ENCODE results near the gene SPATS2L. TPM values are rescaled to one million over a fixed set of nuclear protein-coding genes. Genes with fewer than 3 reads are reported as not detected.

SPATS2L gene
- polyA plus RNA-seq, 1 of the 3 experiments (the other 2 are of a cell fraction) = 86.8 TPM

DNA sequence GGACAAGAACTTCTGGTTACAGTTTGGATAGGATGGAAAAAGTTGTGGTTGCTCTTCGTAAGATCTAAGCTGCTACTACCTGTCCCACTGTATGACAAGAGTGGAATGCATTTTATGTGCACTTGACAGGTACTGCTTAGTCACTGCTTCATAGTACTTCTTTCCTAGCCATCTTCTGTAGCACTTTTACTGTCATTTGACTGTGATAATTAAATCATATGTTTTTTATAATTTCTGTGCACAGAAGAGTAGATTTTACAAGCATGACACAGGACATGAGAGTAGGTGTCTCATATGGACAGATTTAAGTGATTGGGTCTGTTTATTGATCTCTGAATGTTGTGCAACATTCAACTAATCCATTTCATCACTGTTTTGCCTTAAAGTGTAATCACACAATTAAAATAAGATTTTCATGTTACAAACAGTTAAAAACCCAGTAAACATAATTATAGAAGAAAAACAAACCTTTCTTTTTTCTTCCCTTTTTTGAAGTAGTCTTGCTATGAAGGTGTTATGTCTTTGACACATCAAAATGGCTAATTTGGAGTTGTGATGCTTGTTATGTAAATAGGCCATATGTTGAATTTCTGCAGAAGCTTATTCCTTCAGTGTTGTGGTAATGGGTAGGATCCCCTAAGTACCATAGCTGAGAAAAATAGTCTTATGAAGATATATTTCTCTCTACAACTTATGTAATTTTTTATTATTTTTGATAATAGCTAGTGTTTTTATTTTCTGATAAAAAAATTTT, 3.0 kb downstream of the SPATS2L start (continued):
- TF ChIP-seq, protein P1, sequence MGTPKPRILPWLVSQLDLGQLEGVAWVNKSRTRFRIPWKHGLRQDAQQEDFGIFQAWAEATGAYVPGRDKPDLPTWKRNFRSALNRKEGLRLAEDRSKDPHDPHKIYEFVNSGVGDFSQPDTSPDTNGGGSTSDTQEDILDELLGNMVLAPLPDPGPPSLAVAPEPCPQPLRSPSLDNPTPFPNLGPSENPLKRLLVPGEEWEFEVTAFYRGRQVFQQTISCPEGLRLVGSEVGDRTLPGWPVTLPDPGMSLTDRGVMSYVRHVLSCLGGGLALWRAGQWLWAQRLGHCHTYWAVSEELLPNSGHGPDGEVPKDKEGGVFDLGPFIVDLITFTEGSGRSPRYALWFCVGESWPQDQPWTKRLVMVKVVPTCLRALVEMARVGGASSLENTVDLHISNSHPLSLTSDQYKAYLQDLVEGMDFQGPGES (IDR thresholded peaks at IDR 0.05; ENCODE audit: low read depth, low read length) = no peak
- TF ChIP-seq FOXJ3 (CRISPR knock-in tag; IDR thresholded peaks at IDR 0.05) (no peak), FOXM1 (IDR thresholded peaks at IDR 0.05; ENCODE audit: low read depth) (no peak)
- TF ChIP-seq, protein P2, sequence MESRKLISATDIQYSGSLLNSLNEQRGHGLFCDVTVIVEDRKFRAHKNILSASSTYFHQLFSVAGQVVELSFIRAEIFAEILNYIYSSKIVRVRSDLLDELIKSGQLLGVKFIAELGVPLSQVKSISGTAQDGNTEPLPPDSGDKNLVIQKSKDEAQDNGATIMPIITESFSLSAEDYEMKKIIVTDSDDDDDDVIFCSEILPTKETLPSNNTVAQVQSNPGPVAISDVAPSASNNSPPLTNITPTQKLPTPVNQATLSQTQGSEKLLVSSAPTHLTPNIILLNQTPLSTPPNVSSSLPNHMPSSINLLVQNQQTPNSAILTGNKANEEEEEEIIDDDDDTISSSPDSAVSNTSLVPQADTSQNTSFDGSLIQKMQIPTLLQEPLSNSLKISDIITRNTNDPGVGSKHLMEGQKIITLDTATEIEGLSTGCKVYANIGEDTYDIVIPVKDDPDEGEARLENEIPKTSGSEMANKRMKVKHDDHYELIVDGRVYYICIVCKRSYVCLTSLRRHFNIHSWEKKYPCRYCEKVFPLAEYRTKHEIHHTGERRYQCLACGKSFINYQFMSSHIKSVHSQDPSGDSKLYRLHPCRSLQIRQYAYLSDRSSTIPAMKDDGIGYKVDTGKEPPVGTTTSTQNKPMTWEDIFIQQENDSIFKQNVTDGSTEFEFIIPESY (IDR thresholded peaks at IDR 0.05; ENCODE audit: borderline replicate concordance, low read depth) = no peak
- TF ChIP-seq, protein P3, sequence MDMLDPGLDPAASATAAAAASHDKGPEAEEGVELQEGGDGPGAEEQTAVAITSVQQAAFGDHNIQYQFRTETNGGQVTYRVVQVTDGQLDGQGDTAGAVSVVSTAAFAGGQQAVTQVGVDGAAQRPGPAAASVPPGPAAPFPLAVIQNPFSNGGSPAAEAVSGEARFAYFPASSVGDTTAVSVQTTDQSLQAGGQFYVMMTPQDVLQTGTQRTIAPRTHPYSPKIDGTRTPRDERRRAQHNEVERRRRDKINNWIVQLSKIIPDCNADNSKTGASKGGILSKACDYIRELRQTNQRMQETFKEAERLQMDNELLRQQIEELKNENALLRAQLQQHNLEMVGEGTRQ (IDR thresholded peaks at IDR 0.05; ENCODE audit: borderline replicate concordance, low read depth, low read length) = no peak

DNA sequence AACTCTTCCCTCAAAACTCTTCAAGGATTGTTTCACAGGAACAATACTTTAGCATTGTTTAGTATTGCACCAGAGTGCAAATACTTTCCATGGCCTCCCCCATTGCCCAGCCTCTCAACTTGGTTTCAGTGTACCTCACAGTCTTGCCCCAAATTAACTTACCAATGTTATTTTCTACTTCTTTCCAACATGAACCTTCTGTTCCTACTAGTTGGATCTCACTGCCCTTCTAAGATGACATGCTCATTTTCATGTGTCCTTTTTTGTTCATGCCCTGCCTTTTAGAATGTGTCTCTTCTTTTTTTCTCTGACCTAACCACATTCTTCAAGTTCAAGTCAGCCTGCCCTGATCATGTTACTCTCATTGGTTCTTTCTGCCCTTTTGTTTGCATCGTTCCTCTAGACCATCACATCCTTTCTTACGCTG, 4.1 kb downstream of the SPATS2L start:
- CTCF ChIA-PET = interaction anchor here (1.6 to 2.0 kb wide), 2 partner anchors 171 to 331 kb away, joined by 4 to 10 read pairs; no protein-coding TSS in a partner anchor
- H3K4me3 ChIP-seq (ENCODE audit: low read depth in 2 of 2, low read length in 1 of 2) = no peak overlapping the region
- DNase-seq = no peak

More for the DNA sequence above, 4.1 kb downstream of the SPATS2L start:
- Histone ChIP-seq H3K27me3 (ENCODE audit: insufficient read depth) (no peaks in the 10 kb centered on the region), H3K9ac (no peak overlapping the region), H2AFZ (ENCODE audit: low read depth) (no peak overlapping the region), H3K9me3 (no peaks in the 10 kb centered on the region), H4K20me1 (ENCODE audit: insufficient read depth) (peaks cover 40% of the 10 kb centered on the region), H3K36me3 (replicated peaks in 1 of 2; ENCODE audit: control insufficient read depth in 1 of 2, insufficient read depth in 2 of 2, low read length in 1 of 2) (no peaks in the 10 kb centered on the region), H3K4me1 (ENCODE audit: control insufficient read depth in 1 of 2, insufficient read depth in 2 of 2, low read depth in 1 of 2, low read length in 1 of 2) (peaks cover 11 to 13% of the 10 kb centered on the region in 2 experiments), H3K4me2 (0 out of 2 replicates have a peak overlapping the region, but pooled peaks have one; percentile 63), H3K79me2 (ENCODE audit: insufficient read depth) (peaks cover 91% of the 10 kb centered on the region), H3K27ac (ENCODE audit: low read depth in 2 of 2, low read length in 1 of 2) (peak overlapping the region in 1 of 2 experiments; percentile 38; a peak in 3 of 4 replicates), H3K9me2 (no peaks in the 10 kb centered on the region), H3F3A (replicated peaks; ENCODE audit: insufficient read depth) (peaks cover 17% of the 10 kb centered on the region)
- no peak for TF ChIP-seq JUND (IDR thresholded peaks at IDR 0.05)
- TF ChIP-seq, protein P4, sequence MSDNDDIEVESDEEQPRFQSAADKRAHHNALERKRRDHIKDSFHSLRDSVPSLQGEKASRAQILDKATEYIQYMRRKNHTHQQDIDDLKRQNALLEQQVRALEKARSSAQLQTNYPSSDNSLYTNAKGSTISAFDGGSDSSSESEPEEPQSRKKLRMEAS (IDR thresholded peaks at IDR 0.05; ENCODE audit: low read depth) = peak; percentile 36; the same call in 1 of the 2 replicates
- TF ChIP-seq FOSL2 (IDR thresholded peaks at IDR 0.05; ENCODE audit: borderline replicate concordance, low read depth) = peak; percentile 10; the same call in 1 of the 2 replicates
- TF ChIP-seq FOXM1 (IDR thresholded peaks at IDR 0.05; ENCODE audit: low read depth) = no peak
- no peak for TF ChIP-seq SMC3 (IDR thresholded peaks at IDR 0.05; ENCODE audit: low read depth, low read length)
- TF ChIP-seq POLR2AphosphoS5 (IDR thresholded peaks at IDR 0.05; ENCODE audit: low read depth, low read length) = no peak
- WGBS (ENCODE audit: low lambda C conversion rate) = 68% methylated on average over 2 of the region's 2 CpGs
- POLR2A ChIA-PET = no interaction called here
